DND-41 (cell line): ENCODE results near the gene CTNNA1.
"Not testable (repeated sequence)": the region's sequence is repeated elsewhere in the genome, so short reads cannot be mapped to it uniquely, and the experiment has no call there.

Source experiments
- ATAC-seq: fragments of 200-7000 bp; cut with Tn5 transposase; 3 replicates; pipeline ENCODE4 v1.9.1; 2021; ENCODE audit warnings: low read depth; ENCODE audit not compliant: insufficient read depth
- DNase-seq: peaks from one replicate; pipeline ENCODE4 v3.0.0-alpha.2; 2020
- H2AFZ ChIP-seq: 2 replicates; pipeline ENCODE4 v1.6.0; 2012; ENCODE audit warnings: low read depth, low read length
- H3K27ac ChIP-seq: 2 replicates; pipeline ENCODE4 v1.5.1; 2012; ENCODE audit warnings: low read length, inconsistent platforms
- H3K27me3 ChIP-seq: fragments of 200-600 bp; sonication (generic); 2 replicates; pipeline ENCODE4 v1.6.0; 2012; ENCODE audit warnings: low read length, mild to moderate bottlenecking, inconsistent platforms; ENCODE audit not compliant: insufficient read depth, poor library complexity
- H3K36me3 ChIP-seq: 2 replicates; pipeline ENCODE4 v1.5.1; 2012; ENCODE audit warnings: low read length, inconsistent platforms; ENCODE audit not compliant: insufficient read depth
- H3K4me1 ChIP-seq: 2 replicates; pipeline ENCODE4 v1.5.1; 2012; ENCODE audit warnings: mild to moderate bottlenecking, low read length; ENCODE audit not compliant: insufficient read depth
- H3K4me2 ChIP-seq: 2 replicates; pipeline ENCODE4 v1.6.0; 2012; ENCODE audit warnings: mild to moderate bottlenecking, moderate library complexity, low read length, inconsistent platforms; ENCODE audit not compliant: insufficient read depth
- H3K4me3 ChIP-seq, 2 experiments: fragments of 200-600 bp in 1 of 2; shearing (Covaris generic) in 1 of 2; 2 replicates each; pipeline ENCODE4 v1.5.1; 2012 to 2016; ENCODE audit warnings: inconsistent platforms in 2 of 2, low read length in 2 of 2, mild to moderate bottlenecking in 2 of 2, low read depth in 1 of 2, moderate library complexity in 1 of 2
- H3K79me2 ChIP-seq: 2 replicates; pipeline ENCODE4 v1.6.0; 2012; ENCODE audit warnings: low read length, inconsistent platforms; ENCODE audit not compliant: insufficient read depth
- H3K9ac ChIP-seq: 2 replicates; pipeline ENCODE4 v1.6.0; 2012; ENCODE audit warnings: low read depth, mild to moderate bottlenecking, inconsistent platforms, low read length, moderate library complexity
- H3K9me3 ChIP-seq: 2 replicates; pipeline ENCODE4 v1.5.1; 2012; ENCODE audit warnings: low read length, moderate library complexity, mild to moderate bottlenecking, inconsistent platforms; ENCODE audit not compliant: insufficient read depth, severe bottlenecking
- H4K20me1 ChIP-seq: 2 replicates; pipeline ENCODE4 v1.6.0; 2012; ENCODE audit warnings: low read length; ENCODE audit not compliant: insufficient read depth
- EZH2 ChIP-seq: IDR thresholded peaks from 3 replicates; pipeline ENCODE4 v1.6.1; 2012; ENCODE audit warnings: borderline replicate concordance, low read depth, mild to moderate bottlenecking, moderate library complexity, low read length, inconsistent platforms; ENCODE audit not compliant: severe bottlenecking
- TF ChIP-seq, protein P1 (sequence below): IDR thresholded peaks from 2 replicates; pipeline ENCODE4 v1.5.1; 2012; ENCODE audit warnings: borderline replicate concordance, low read length, moderate library complexity, mild to moderate bottlenecking; ENCODE audit not compliant: poor library complexity, severe bottlenecking; ENCODE audit errors: extremely low read depth

The CTNNA1 gene

DNA sequence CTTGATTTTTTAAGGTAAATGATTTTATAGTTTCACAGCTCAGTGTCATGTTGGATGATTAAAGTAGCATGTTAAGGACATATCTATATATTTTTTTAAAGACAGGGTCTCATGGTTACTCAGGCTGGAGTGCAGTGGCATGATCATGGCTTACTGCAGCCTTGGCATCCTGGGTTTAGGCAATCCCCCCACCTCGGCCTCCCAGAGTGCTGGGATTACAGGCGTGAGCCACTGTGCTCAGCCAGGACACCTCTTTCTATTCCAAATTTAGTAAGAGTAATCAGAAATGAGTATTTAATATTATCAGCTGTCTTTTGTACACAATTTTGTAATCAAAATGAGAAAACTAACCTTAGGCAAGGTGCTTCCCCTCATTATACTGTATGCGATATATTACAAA is 160.5 kb downstream of the CTNNA1 start:
- Histone ChIP-seq H3K27me3 (no peaks in the 10 kb centered on the region), H2AFZ (no peak overlapping the region), H3K4me2 (no peak overlapping the region), H3K36me3 (no peaks in the 10 kb centered on the region), H3K9ac (no peak overlapping the region), H3K4me3 (no peak overlapping the region), H3K27ac (no peak overlapping the region), H3K4me1 (peaks cover 9% of the 10 kb centered on the region), H3K79me2 (no peaks in the 10 kb centered on the region), H3K9me3 (no peaks in the 10 kb centered on the region), H4K20me1 (no peaks in the 10 kb centered on the region)
- ATAC-seq = no peak
- TF ChIP-seq, protein P1, sequence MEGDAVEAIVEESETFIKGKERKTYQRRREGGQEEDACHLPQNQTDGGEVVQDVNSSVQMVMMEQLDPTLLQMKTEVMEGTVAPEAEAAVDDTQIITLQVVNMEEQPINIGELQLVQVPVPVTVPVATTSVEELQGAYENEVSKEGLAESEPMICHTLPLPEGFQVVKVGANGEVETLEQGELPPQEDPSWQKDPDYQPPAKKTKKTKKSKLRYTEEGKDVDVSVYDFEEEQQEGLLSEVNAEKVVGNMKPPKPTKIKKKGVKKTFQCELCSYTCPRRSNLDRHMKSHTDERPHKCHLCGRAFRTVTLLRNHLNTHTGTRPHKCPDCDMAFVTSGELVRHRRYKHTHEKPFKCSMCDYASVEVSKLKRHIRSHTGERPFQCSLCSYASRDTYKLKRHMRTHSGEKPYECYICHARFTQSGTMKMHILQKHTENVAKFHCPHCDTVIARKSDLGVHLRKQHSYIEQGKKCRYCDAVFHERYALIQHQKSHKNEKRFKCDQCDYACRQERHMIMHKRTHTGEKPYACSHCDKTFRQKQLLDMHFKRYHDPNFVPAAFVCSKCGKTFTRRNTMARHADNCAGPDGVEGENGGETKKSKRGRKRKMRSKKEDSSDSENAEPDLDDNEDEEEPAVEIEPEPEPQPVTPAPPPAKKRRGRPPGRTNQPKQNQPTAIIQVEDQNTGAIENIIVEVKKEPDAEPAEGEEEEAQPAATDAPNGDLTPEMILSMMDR = no peak
- no peak for TF ChIP-seq EZH2
- no peak for DNase-seq

DNA sequence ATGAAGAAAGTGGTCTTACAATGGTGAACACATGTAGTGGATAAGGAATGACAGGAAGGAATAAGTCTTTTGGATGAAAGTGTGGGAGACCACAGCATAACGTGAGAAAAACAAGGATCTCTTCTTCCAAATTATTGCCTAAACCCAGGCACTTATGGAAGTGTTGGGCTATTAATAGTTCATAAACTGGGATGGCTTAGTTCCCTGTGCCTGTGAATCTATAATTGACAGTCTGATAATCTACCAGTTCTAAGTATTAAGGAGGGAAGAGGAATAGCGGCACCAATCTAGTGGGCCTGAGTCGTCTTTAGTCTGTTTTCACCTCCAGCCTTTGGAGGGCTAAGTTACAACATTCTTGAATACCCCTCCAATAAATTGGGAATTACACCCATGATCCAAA is 161.1 kb downstream of the CTNNA1 start:
- no peak for ATAC-seq
- no peak for TF ChIP-seq EZH2
- TF ChIP-seq, protein P1 = no peak
- no peaks in the 10 kb centered on the region for H3K36me3 ChIP-seq

GRCh38 chr5:138918686-138919085 is 165.5 kb downstream of the CTNNA1 start:
- no peaks in the 10 kb centered on the region for H4K20me1 ChIP-seq
- no peaks in the 10 kb centered on the region for H3K79me2 ChIP-seq
- TF ChIP-seq EZH2 = no peak
- TF ChIP-seq, protein P1 = no peak
- no peak overlapping the region for H3K4me2 ChIP-seq
- no peak overlapping the region for H3K27ac ChIP-seq
- H3K9ac ChIP-seq = no peak overlapping the region
- H3K27me3 ChIP-seq = no peaks in the 10 kb centered on the region
- H3K4me3 ChIP-seq = no peak overlapping the region
- ATAC-seq = no peak
- H3K4me1 ChIP-seq = no peaks in the 10 kb centered on the region
- H3K9me3 ChIP-seq = no peaks in the 10 kb centered on the region
- H2AFZ ChIP-seq = no peak overlapping the region
- DNase-seq = no peak
- H3K36me3 ChIP-seq = no peaks in the 10 kb centered on the region

More for the DNA sequence above, 161.1 kb downstream of the CTNNA1 start:
- Histone ChIP-seq H2AFZ (no peak overlapping the region), H4K20me1 (no peaks in the 10 kb centered on the region), H3K79me2 (no peaks in the 10 kb centered on the region), H3K27me3 (no peaks in the 10 kb centered on the region), H3K4me3 (no peak overlapping the region), H3K4me1 (peaks cover 9% of the 10 kb centered on the region), H3K9me3 (no peaks in the 10 kb centered on the region), H3K9ac (no peak overlapping the region), H3K27ac (no peak overlapping the region), H3K4me2 (no peak overlapping the region)
- DNase-seq = no peak

DNA sequence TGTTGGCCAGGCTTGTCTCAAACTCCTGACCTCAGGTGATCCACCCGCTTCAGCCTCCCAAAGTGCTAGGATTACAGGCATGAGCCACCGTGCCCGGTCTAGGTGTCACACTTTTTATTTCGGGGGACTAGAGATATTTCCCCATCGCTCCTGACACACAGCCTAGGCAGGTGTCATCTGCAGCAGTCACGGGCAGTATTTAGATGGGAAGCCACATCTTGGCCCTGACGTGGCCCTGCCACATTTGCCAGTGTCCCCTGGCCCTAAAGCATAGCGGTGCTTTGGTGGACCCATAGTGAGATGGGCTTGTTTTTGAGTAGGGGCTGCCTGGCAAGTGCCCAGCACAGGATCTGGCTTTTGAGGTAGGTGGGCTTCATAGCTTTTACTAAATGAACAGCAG is 167.0 kb downstream of the CTNNA1 start:
- Histone ChIP-seq H3K79me2 (no peaks in the 10 kb centered on the region), H3K4me2 (no peak overlapping the region), H4K20me1 (no peaks in the 10 kb centered on the region), H3K9me3 (no peaks in the 10 kb centered on the region), H2AFZ (no peak overlapping the region), H3K4me3 (no peak overlapping the region), H3K27ac (no peak overlapping the region), H3K36me3 (no peaks in the 10 kb centered on the region), H3K4me1 (no peaks in the 10 kb centered on the region), H3K9ac (no peak overlapping the region), H3K27me3 (no peaks in the 10 kb centered on the region)
- no peak for ATAC-seq
- TF ChIP-seq EZH2 = no peak
- TF ChIP-seq, protein P1 = no peak
- DNase-seq = no peak

DNA sequence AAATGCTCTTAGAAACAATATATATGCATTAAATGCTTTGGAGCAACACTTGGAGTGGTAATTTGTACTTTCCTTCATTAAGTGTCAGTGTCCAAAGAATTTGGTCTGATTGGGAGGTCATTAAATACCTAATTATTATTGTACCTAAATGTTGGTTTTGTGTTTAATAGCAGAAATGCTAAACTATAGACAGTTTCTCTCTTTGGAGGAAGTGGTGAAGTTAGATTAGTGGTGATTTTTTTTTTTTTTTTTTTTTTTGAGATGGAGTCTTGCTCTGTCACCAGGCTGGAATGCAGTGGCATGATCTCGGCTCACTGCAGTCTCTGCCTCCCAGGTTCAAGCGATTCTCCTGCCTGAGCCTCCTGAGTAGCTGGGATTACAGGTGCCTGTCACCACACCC is 168.1 kb downstream of the CTNNA1 start:
- not testable (repeated sequence) for H3K4me2 ChIP-seq, H3K79me2 ChIP-seq, H3K4me3 ChIP-seq, H3K9me3 ChIP-seq, H2AFZ ChIP-seq, ATAC-seq, H3K27me3 ChIP-seq, H3K27ac ChIP-seq, DNase-seq, H3K4me1 ChIP-seq, H3K9ac ChIP-seq, H4K20me1 ChIP-seq, H3K36me3 ChIP-seq
